ENCODE measurements around the gene FRMD4A.

GRCh38 chr10:14196113-14196512, 134.6 kb downstream of the FRMD4A start:
- TF ChIP-seq SP1 (IDR thresholded peaks at IDR 0.05), result no peak
- TF ChIP-seq ARNT (IDR thresholded peaks at IDR 0.05), result no peak
- TF ChIP-seq CTBP1 (IDR thresholded peaks at IDR 0.05; ENCODE audit: borderline replicate concordance), result no peak
- no peak for TF ChIP-seq FOXM1 (IDR thresholded peaks at IDR 0.05; ENCODE audit: borderline replicate concordance)
